HCT116 (cell line): ENCODE measurements around the gene FPR3. TPM values are rescaled to one million over a fixed set of nuclear protein-coding genes. Genes with fewer than 3 reads are reported as not detected.

Experiments used
- ATAC-seq: fragments of 200-7000 bp; cut with Tn5 transposase; 2 replicates; pipeline ENCODE4 v1.9.1; 2020; ENCODE audit warnings: mild to moderate bottlenecking, moderate library complexity
- BruUV-seq: library from RNA; stranded (reverse); fragments of 400-500 nt; replicated peaks from 2 replicates; lab custom pipeline; 2021; lab: Mats Ljungman, UMichigan
- CTCF ChIA-PET: fragments of 300-600 bp; sonication (Branson Sonifier 250); formaldehyde crosslinking; loops from one replicate; lab custom pipeline; 2021; ENCODE audit warnings: antibody characterized with exemption; lab: Charles Lee
- POLR2A ChIA-PET: fragments of 300-600, 350-600 bp; sonication (Branson Sonifier 250); formaldehyde crosslinking; loops from one replicate; lab custom pipeline; 2021; ENCODE audit warnings: antibody characterized with exemption; lab: Charles Lee
- RAD21 ChIA-PET, 2 experiments: fragments of 300-600 bp; sonication (Branson Sonifier 250); formaldehyde crosslinking; loops; one replicate each; lab custom pipeline; 2023; ENCODE audit warnings: low total read pairs in 2 of 2; ENCODE audit not compliant: uncharacterized antibody in 2 of 2, unreplicated experiment in 2 of 2, low non-redundant PET in 1 of 2; lab: Charles Lee
- DNase-seq: peaks from one replicate; pipeline ENCODE4 v3.0.0-alpha.2; 2010; ENCODE audit warnings: low read depth, low spot score
- H2AFZ ChIP-seq: fragments of 200-600 bp; shearing (Covaris generic), sonication (generic); 2 replicates; pipeline ENCODE4 v1.6.1; 2017; ENCODE audit warnings: low read depth, mixed run types, mixed read lengths, antibody characterized with exemption, low read length; ENCODE audit not compliant: poor library complexity, severe bottlenecking
- H3K27ac ChIP-seq: 2 replicates; pipeline ENCODE4 v1.5.1; 2012; ENCODE audit warnings: low read depth, low read length
- H3K27me3 ChIP-seq: fragments of 200-600 bp; sonication (generic); 2 replicates; pipeline ENCODE4 v1.6.1; 2016; ENCODE audit warnings: mixed run types, low read length, mixed read lengths; ENCODE audit not compliant: insufficient read depth
- H3K36me3 ChIP-seq, 2 experiments: fragments of 200-500 bp in 1 of 2; fragments of 200-600 bp in 1 of 2; sonication (Bioruptor generic) in 1 of 2; sonication (generic) in 1 of 2; 2 replicates each; pipeline versions ENCODE4 v1.5.1 to v1.6.1; 2014 to 2016; ENCODE audit warnings: low read length in 2 of 2, inconsistent platforms in 1 of 2, mixed read lengths in 1 of 2, mixed run types in 1 of 2; ENCODE audit not compliant: insufficient read depth in 2 of 2, control insufficient read depth in 1 of 2
- H3K4me1 ChIP-seq, 2 experiments: fragments of 200-600 bp in 1 of 2; sonication (generic) in 1 of 2; 2 replicates each; pipeline versions ENCODE4 v1.5.1 to v1.6.1; 2012 to 2017; ENCODE audit warnings: low read length in 2 of 2, inconsistent platforms in 1 of 2, mild to moderate bottlenecking in 1 of 2, mixed read lengths in 1 of 2, mixed run types in 1 of 2, moderate library complexity in 1 of 2; ENCODE audit not compliant: insufficient read depth in 2 of 2, control insufficient read depth in 1 of 2
- H3K4me2 ChIP-seq: fragments of 200-600 bp; sonication (generic); 2 replicates; pipeline ENCODE4 v1.6.1; 2017; ENCODE audit warnings: mixed run types, low read length, mixed read lengths
- H3K4me3 ChIP-seq, 2 experiments: fragments of 200-600 bp in 1 of 2; sonication (generic) in 1 of 2; replicated peaks in 1 of 2; 2 replicates each; pipeline ENCODE4 v1.5.1; 2011 to 2016; ENCODE audit warnings: low read length in 2 of 2, control low read depth in 1 of 2, low read depth in 1 of 2, mild to moderate bottlenecking in 1 of 2, mixed read lengths in 1 of 2, mixed run types in 1 of 2
- H3K79me2 ChIP-seq: fragments of 200-600 bp; sonication (generic); 2 replicates; pipeline ENCODE4 v1.6.1; 2017; ENCODE audit warnings: mild to moderate bottlenecking, mixed run types, low read length, moderate library complexity, mixed read lengths; ENCODE audit not compliant: insufficient read depth
- H3K9ac ChIP-seq: fragments of 200-600 bp; sonication (generic); 2 replicates; pipeline ENCODE4 v1.6.1; 2016; ENCODE audit warnings: low read length, mixed read lengths
- H3K9me2 ChIP-seq: fragments of 200-600 bp; sonication (generic), shearing (Covaris generic); 2 replicates; pipeline ENCODE4 v1.6.1; 2017; ENCODE audit warnings: mixed run types, mild to moderate bottlenecking, moderate library complexity; ENCODE audit not compliant: insufficient read depth
- H3K9me3 ChIP-seq, 2 experiments: fragments of 200-500 bp in 1 of 2; fragments of 200-600 bp in 1 of 2; sonication (Bioruptor generic) in 1 of 2; sonication (generic) in 1 of 2; 2 replicates each; pipeline ENCODE4 v1.6.1; 2014 to 2017; ENCODE audit warnings: low read length in 2 of 2, mixed read lengths in 2 of 2, inconsistent platforms in 1 of 2, low read depth in 1 of 2, mild to moderate bottlenecking in 1 of 2, mixed run types in 1 of 2, moderate library complexity in 1 of 2; ENCODE audit not compliant: control insufficient read depth in 1 of 2, insufficient read depth in 1 of 2
- H4K20me1 ChIP-seq: fragments of 200-600 bp; sonication (generic), shearing (Covaris generic); 2 replicates; pipeline ENCODE4 v1.6.1; 2017; ENCODE audit warnings: mixed run types, mild to moderate bottlenecking, moderate library complexity; ENCODE audit not compliant: insufficient read depth
- FOSL1 ChIP-seq: IDR thresholded peaks from 2 replicates; pipeline ENCODE4 v1.6.1; 2012; ENCODE audit warnings: low read depth
- SRF ChIP-seq: IDR thresholded peaks from 2 replicates; pipeline ENCODE4 v1.6.1; 2012; ENCODE audit warnings: low read depth
- ZNF274 ChIP-seq: fragments of 200-500 bp; sonication (Bioruptor generic); IDR thresholded peaks from 2 replicates; pipeline ENCODE4 v1.6.1; 2014; ENCODE audit warnings: mild to moderate bottlenecking, low read depth, low read length, inconsistent platforms
- intact Hi-C: fragments of 100-400 bp; cut with micrococcal nuclease; formaldehyde crosslinking; loops from 2 replicates; pipeline ENCODE4 v1.10.0; 2022
- total RNA-seq: library from RNA; stranded (reverse); gene quantifications from one replicate; pipeline ENCODE4 v1.2.1, GENCODE V29; 2021; ENCODE audit not compliant: unreplicated experiment
- TF ChIP-seq, protein P1 (sequence below): IDR thresholded peaks from 2 replicates; pipeline ENCODE4 v1.6.1; 2012; ENCODE audit warnings: low read depth
- TF ChIP-seq, protein P2 (sequence below): IDR thresholded peaks from 2 replicates; pipeline ENCODE4 v1.6.1; 2011; ENCODE audit warnings: mild to moderate bottlenecking, low read length, moderate library complexity; ENCODE audit not compliant: insufficient replicate concordance; ENCODE audit errors: extremely low read depth

Gene FPR3
- total RNA-seq, 1 experiment from 2014 or later = not detected

DNA sequence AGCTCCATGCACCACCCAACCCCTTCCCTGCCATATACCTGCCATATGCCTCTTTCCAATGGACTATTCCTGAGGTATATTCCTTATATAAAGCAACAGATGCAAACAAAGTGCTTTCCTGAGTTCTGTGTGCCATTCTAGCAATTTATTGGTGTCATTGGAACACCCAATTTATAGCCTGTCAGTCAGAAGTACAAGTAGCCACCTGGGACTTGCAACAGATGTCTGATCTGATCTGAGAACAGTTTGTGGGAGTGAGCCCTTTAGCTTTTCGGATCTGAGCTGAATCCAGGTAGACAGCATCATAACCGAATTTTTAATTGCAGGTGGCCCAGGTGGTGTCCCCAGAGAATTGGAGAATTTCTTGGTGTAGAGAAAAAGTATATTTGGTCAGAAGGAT lies 963 bp upstream of the FPR3 start:
- intact Hi-C loops = no loop called here
- no peak overlapping the region for H2AFZ ChIP-seq
- TF ChIP-seq, protein P1, sequence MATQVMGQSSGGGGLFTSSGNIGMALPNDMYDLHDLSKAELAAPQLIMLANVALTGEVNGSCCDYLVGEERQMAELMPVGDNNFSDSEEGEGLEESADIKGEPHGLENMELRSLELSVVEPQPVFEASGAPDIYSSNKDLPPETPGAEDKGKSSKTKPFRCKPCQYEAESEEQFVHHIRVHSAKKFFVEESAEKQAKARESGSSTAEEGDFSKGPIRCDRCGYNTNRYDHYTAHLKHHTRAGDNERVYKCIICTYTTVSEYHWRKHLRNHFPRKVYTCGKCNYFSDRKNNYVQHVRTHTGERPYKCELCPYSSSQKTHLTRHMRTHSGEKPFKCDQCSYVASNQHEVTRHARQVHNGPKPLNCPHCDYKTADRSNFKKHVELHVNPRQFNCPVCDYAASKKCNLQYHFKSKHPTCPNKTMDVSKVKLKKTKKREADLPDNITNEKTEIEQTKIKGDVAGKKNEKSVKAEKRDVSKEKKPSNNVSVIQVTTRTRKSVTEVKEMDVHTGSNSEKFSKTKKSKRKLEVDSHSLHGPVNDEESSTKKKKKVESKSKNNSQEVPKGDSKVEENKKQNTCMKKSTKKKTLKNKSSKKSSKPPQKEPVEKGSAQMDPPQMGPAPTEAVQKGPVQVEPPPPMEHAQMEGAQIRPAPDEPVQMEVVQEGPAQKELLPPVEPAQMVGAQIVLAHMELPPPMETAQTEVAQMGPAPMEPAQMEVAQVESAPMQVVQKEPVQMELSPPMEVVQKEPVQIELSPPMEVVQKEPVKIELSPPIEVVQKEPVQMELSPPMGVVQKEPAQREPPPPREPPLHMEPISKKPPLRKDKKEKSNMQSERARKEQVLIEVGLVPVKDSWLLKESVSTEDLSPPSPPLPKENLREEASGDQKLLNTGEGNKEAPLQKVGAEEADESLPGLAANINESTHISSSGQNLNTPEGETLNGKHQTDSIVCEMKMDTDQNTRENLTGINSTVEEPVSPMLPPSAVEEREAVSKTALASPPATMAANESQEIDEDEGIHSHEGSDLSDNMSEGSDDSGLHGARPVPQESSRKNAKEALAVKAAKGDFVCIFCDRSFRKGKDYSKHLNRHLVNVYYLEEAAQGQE = no peak
- TF ChIP-seq ZNF274 (no peak), SRF (no peak), FOSL1 (no peak)
- TF ChIP-seq, protein P2, sequence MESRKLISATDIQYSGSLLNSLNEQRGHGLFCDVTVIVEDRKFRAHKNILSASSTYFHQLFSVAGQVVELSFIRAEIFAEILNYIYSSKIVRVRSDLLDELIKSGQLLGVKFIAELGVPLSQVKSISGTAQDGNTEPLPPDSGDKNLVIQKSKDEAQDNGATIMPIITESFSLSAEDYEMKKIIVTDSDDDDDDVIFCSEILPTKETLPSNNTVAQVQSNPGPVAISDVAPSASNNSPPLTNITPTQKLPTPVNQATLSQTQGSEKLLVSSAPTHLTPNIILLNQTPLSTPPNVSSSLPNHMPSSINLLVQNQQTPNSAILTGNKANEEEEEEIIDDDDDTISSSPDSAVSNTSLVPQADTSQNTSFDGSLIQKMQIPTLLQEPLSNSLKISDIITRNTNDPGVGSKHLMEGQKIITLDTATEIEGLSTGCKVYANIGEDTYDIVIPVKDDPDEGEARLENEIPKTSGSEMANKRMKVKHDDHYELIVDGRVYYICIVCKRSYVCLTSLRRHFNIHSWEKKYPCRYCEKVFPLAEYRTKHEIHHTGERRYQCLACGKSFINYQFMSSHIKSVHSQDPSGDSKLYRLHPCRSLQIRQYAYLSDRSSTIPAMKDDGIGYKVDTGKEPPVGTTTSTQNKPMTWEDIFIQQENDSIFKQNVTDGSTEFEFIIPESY = no peak
- TF ChIP-seq, all 23 proteins: peak for 0
- Histone ChIP-seq H3K4me2 (no peak overlapping the region), H3K4me3 (no peak overlapping the region), H3K79me2 (no peaks in the 10 kb centered on the region), H3K27me3 (no peaks in the 10 kb centered on the region), H3K36me3 (no peaks in the 10 kb centered on the region), H3K4me1 (peaks cover 0 to under 1% of the 10 kb centered on the region in 2 experiments; a peak in 1 of 4 replicates), H3K27ac (no peak overlapping the region), H3K9me3 (no peaks in the 10 kb centered on the region), H4K20me1 (no peaks in the 10 kb centered on the region), H3K9me2 (no peaks in the 10 kb centered on the region), H3K9ac (no peak overlapping the region)
- CTCF ChIA-PET = no interaction called here
- no peak for ATAC-seq
- POLR2A ChIA-PET = interaction anchor here (0.5 kb wide), 1 partner anchor 105 kb away, joined by 7 read pairs; no protein-coding TSS in a partner anchor
- no TSS peak for BruUV-seq
- DNase-seq = no peak
- RAD21 ChIA-PET = no interaction called here
